Gastroesophageal sphincter (tissue), 4 donors: ENCODE results near the gene COLGALT1. TPM values are rescaled to one million over a fixed set of nuclear protein-coding genes. Genes with fewer than 3 reads are reported as not detected.

Experiments used
- ATAC-seq: fragments of 150-250 bp; one replicate; pipeline ENCODE4 v1.9.1; 2016; ENCODE audit warnings: mild to moderate bottlenecking, moderate library complexity
- H3K27ac ChIP-seq, 4 donors: fragments of 200-600 bp; sonication (generic) in 3 of 4; 1 replicate in 3 of 4; 2 replicates in 1 of 4; pipeline ENCODE4 v1.5.1; 2016 to 2019
- H3K27me3 ChIP-seq: fragments of 200-600 bp; sonication (generic); one replicate; pipeline ENCODE4 v1.5.1; 2019
- H3K36me3 ChIP-seq, 2 donors: fragments of 200-600 bp; sonication (generic); one replicate each; pipeline ENCODE4 v1.5.1; 2019; ENCODE audit warnings: control low read depth in 1 of 2
- H3K4me1 ChIP-seq, 3 donors: fragments of 200-600 bp; sonication (generic); 1 replicate in 2 of 3; 2 replicates in 1 of 3; pipeline ENCODE4 v1.5.1; 2016 to 2019; ENCODE audit warnings: control low read depth in 2 of 3
- H3K4me3 ChIP-seq, 2 donors: fragments of 200-600 bp; sonication (generic); one replicate each; pipeline ENCODE4 v1.5.1; 2019; ENCODE audit warnings: mild to moderate bottlenecking in 1 of 2, moderate library complexity in 1 of 2
- H3K9me3 ChIP-seq, 3 donors: fragments of 200-600 bp; sonication (generic); one replicate each; pipeline ENCODE4 v1.5.1; 2017 to 2019; ENCODE audit warnings: control low read depth in 2 of 3
- CTCF ChIP-seq, 4 experiments: fragments of 200-600 bp in 2 of 4; fragments of 450-650 bp in 2 of 4; sonication (generic) in 1 of 4; IDR thresholded peaks; one replicate each; pipeline ENCODE4 v1.5.1; 2017 to 2019; ENCODE audit warnings: antibody characterized with exemption in 4 of 4, mild to moderate bottlenecking in 2 of 4, moderate library complexity in 2 of 4
- EP300 ChIP-seq: sonication (generic); formaldehyde crosslinking; IDR thresholded peaks from one replicate; pipeline ENCODE4 v1.6.1; 2017; ENCODE audit warnings: antibody characterized with exemption, mild to moderate bottlenecking
- POLR2A ChIP-seq, 2 donors: fragments of 450-650 bp; IDR thresholded peaks; one replicate each; pipeline ENCODE4 v1.6.1; 2017; ENCODE audit warnings: antibody characterized with exemption in 2 of 2, mild to moderate bottlenecking in 2 of 2, moderate library complexity in 1 of 2
- POLR2AphosphoS5 ChIP-seq: sonication (generic); formaldehyde crosslinking; IDR thresholded peaks from one replicate; pipeline ENCODE4 v1.6.1; 2017; ENCODE audit warnings: antibody characterized with exemption
- WGBS, 2 donors: methylation state at CpG; one replicate each; pipeline ENCODE4 v1.1.5; 2018; ENCODE audit warnings: low coverage in 1 of 2; 5-methylcytosine and 5-hydroxymethylcytosine counted together
- total RNA-seq, 4 donors: library from RNA; depleted of rRNA; stranded (reverse); fragments of >200 nt; gene quantifications; one replicate each; pipeline ENCODE4 v1.1.0, GENCODE V29; 2016

Gene COLGALT1
- total RNA-seq, 4 donors from 2014 or later, result 54.7 to 78.9 (median 61.2) TPM

DNA sequence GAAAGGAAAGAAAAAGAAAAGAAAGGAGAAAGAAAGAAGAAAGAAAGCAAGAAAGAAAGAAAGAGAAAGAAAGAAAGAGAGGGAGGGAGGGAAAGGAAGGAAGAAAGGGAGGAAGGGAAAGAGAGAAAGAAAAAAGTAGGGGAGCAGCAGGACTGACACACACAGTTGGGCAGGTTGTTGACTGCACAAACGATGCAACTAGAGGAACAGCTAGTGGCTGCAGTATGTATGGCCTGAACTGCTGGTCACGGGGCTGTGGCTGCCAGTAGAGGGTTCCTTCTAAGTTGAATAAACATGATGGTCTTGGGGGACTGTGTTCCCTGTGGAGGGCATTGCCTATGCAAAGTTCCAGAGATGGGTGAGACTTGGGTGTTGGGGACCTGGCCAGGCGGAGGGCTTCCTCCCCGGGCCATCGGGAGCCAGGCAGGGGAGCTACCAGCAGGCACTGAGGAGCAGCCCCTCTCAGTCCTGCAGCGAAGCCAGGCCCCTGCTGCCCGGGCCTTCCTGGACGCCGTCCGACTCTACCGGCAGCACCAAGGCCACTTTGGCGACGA lies 16.7 kb upstream of the COLGALT1 start:
- Histone ChIP-seq H3K4me3 (peak overlapping the region; percentile 21 to 59), H3K4me1 (peaks cover 3 to 18% (median 8%) of the 10 kb centered on the region in 3 donors), H3K27ac (peak overlapping the region in 3 of 4 donors; percentile 60 to 77 (median 71)), H3K9me3 (no peaks in the 10 kb centered on the region), H3K27me3 (no peaks in the 10 kb centered on the region), H3K36me3 (no peaks in the 10 kb centered on the region)
- no peak for ATAC-seq
- 5 to 16% methylated on average over 2 to 3 of the region's 13 CpGs for WGBS, 2 donors
- TF ChIP-seq POLR2A (IDR thresholded peaks at IDR 0.05) (no peak), CTCF (IDR thresholded peaks at IDR 0.05) (no peak), POLR2AphosphoS5 (no peak), EP300 (no peak)

GRCh38 chr19:17539238-17540117 lies 16.0 kb upstream of the COLGALT1 start:
- Histone ChIP-seq H3K4me3 (peak overlapping the region; percentile 21 to 59), H3K27ac (peak overlapping the region in 3 of 4 donors; percentile 60 to 77 (median 71)), H3K27me3 (no peaks in the 10 kb centered on the region), H3K36me3 (no peaks in the 10 kb centered on the region), H3K4me1 (peaks cover 3 to 18% (median 8%) of the 10 kb centered on the region in 3 donors), H3K9me3 (no peaks in the 10 kb centered on the region)
- TF ChIP-seq POLR2AphosphoS5 (peak; percentile 27), CTCF (IDR thresholded peaks at IDR 0.05) (peak in 3 of 4 experiments; percentile 34 to 78 (median 54)), EP300 (no peak), POLR2A (IDR thresholded peaks at IDR 0.05) (peak in 1 of 2 donors; percentile 28)
- 1% methylated on average over 10 to 28 of the region's 82 CpGs for WGBS, 2 donors
- peak; percentile 90 for ATAC-seq

DNA sequence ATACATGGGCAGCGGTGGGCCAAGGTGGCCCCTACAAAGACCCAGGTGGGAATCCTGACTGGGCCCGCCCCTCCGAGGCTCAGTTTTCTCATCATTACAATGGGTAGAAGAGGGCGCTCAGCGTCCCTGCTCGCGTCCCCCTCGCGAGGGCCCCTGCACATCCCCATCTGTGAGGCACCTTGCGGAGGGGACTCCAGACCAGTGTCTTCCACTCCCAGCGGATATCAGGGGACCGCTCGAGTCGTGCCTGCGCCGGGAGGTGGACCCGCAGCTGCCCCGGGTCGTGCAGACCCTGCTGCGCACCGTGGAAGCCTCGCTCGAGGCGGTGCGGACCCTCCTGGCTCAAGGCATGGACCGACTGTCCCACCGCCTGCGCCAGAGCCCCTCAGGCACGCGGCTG lies 15.3 kb upstream of the COLGALT1 start:
- 72 to 75% methylated on average over 3 to 8 of the region's 30 CpGs for WGBS, 2 donors
- Histone ChIP-seq H3K4me1 (peaks cover 3 to 18% (median 8%) of the 10 kb centered on the region in 3 donors), H3K9me3 (no peaks in the 10 kb centered on the region), H3K36me3 (no peaks in the 10 kb centered on the region), H3K27me3 (no peaks in the 10 kb centered on the region), H3K27ac (peak overlapping the region in 3 of 4 donors; percentile 60 to 77 (median 71)), H3K4me3 (no peak overlapping the region)
- no peak for TF ChIP-seq POLR2A (IDR thresholded peaks at IDR 0.05)
- no peak for TF ChIP-seq POLR2AphosphoS5
- no peak for TF ChIP-seq EP300
- no peak for TF ChIP-seq CTCF (IDR thresholded peaks at IDR 0.05)
- no peak for ATAC-seq

DNA sequence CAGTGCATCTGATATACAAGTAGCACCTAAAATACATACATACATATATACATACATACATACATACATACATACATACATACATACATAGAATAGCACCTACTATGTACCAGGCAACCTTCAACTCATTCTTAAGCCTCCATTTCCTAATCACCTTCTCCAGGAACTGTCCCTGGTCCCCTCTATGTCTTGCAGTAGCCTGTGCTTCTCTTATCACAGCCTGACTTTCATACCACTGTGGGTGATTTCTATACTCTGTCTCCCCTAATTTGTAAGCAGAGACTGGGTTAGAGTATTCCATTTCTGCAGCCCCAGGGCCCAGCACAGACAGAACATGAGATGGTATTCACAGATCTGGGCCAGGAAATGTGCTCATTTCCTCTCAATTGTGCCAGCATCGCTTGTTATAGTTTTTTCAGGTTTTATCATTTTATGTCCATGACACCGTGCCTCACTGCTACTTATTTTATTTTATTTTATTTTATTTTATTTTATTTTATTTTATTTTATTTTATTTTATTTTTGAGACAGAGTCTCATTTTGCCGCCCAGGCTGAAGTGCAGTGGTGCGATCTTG lies 14.2 kb upstream of the COLGALT1 start:
- TF ChIP-seq EP300 (no peak), POLR2AphosphoS5 (no peak)
- H3K36me3 ChIP-seq, result no peaks in the 10 kb centered on the region
- peaks cover 3 to 18% (median 8%) of the 10 kb centered on the region in 3 donors for H3K4me1 ChIP-seq
- no peaks in the 10 kb centered on the region for H3K27me3 ChIP-seq
- no peak overlapping the region for H3K4me3 ChIP-seq
- no peak overlapping the region for H3K27ac ChIP-seq
- ATAC-seq, result no peak
- 69 to 83% methylated on average over 2 to 4 of the region's 4 CpGs for WGBS, 2 donors
- H3K9me3 ChIP-seq, result no peaks in the 10 kb centered on the region

DNA sequence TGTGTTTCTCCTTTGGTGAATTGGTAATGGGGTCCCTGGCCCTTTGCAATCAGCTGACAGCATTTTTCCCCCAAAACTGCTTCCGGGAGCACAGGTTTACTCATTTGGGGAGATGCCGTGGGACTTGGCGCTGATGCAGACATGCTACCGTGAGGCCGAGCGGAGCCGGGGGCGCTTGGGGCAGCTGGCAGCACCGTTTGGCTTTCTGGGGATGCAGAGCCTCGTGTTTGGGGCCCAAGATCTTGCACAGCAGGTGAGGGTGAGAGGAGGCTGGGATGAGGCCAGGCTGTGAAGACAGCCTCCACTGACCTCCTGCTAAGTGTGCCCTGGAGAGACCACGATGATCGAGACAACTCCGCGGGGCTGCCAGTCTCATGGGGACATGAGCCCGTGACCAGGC lies 13.4 kb upstream of the COLGALT1 start:
- 60% methylated on average over 2 of the region's 15 CpGs; no CpG with 5 or more reads in 1 of the 2 donors for WGBS, 2 donors
- Histone ChIP-seq H3K4me3 (no peak overlapping the region), H3K36me3 (no peaks in the 10 kb centered on the region), H3K9me3 (no peaks in the 10 kb centered on the region), H3K4me1 (peaks cover 3 to 18% (median 8%) of the 10 kb centered on the region in 3 donors), H3K27me3 (no peaks in the 10 kb centered on the region), H3K27ac (no peak overlapping the region)
- ATAC-seq, result no peak
- TF ChIP-seq POLR2AphosphoS5 (no peak), EP300 (no peak), POLR2A (IDR thresholded peaks at IDR 0.05) (no peak), CTCF (IDR thresholded peaks at IDR 0.05) (no peak)
